Thoracic aorta (tissue), 2 donors: ENCODE data around the gene ZNF513. TPM values are rescaled to one million over a fixed set of nuclear protein-coding genes. Genes with fewer than 3 reads are reported as not detected.

Experiments
- ATAC-seq: fragments of 150-250 bp; one replicate; pipeline ENCODE4 v1.8.0; 2017; ENCODE audit warnings: low read depth; ENCODE audit not compliant: insufficient number of reproducible peaks, low FRiP score
- DNase-seq: peaks from one replicate; pipeline ENCODE4 v3.0.0-alpha.2; 2020; ENCODE audit warnings: low spot score
- H3K27ac ChIP-seq, 2 donors: fragments of 200-600 bp; sonication (generic); 1 replicate in 1 of 2; 2 replicates in 1 of 2; pipeline ENCODE4 v1.5.1; 2016; ENCODE audit warnings: mild to moderate bottlenecking in 2 of 2, moderate library complexity in 2 of 2
- H3K27me3 ChIP-seq: fragments of 200-600 bp; sonication (generic); replicated peaks from 2 replicates; pipeline ENCODE4 v1.6.0; 2016; ENCODE audit warnings: mild to moderate bottlenecking; ENCODE audit not compliant: insufficient read depth
- H3K36me3 ChIP-seq: fragments of 200-600 bp; sonication (generic); one replicate; pipeline ENCODE4 v1.5.1; 2016
- H3K4me1 ChIP-seq, 2 donors: fragments of 200-600 bp; sonication (generic); 1 replicate in 1 of 2; 2 replicates in 1 of 2; pipeline versions ENCODE4 v1.5.1 to v1.6.0; 2016; ENCODE audit warnings: low read depth in 2 of 2, mild to moderate bottlenecking in 1 of 2; ENCODE audit not compliant: control insufficient read depth in 1 of 2
- H3K4me3 ChIP-seq: fragments of 200-600 bp; sonication (generic); 2 replicates; pipeline ENCODE4 v1.5.1; 2016; ENCODE audit warnings: mild to moderate bottlenecking
- H3K9me3 ChIP-seq: fragments of 200-600 bp; sonication (generic); 2 replicates; pipeline ENCODE4 v1.5.1; 2016
- total RNA-seq, 2 donors: library from RNA; depleted of rRNA; stranded (reverse); fragments of >200 nt; gene quantifications; one replicate each; pipeline versions ENCODE4 v1.1.0 to v1.2.3, GENCODE V29; 2016
- TF ChIP-seq, protein P1 (sequence below): fragments of 200-600 bp; sonication (generic); IDR thresholded peaks from one replicate; pipeline ENCODE4 v1.5.1; 2019; ENCODE audit warnings: antibody characterized with exemption

The ZNF513 gene
- total RNA-seq, 2 donors from 2014 or later = 10.7 to 10.9 TPM

- H3K4me1 ChIP-seq = peaks cover 11 to 15% of the 10 kb centered on the region in 2 donors
- ATAC-seq (no peak), DNase-seq (no peak)
- peak overlapping the region; percentile 72 for H3K4me3 ChIP-seq
- no peaks in the 10 kb centered on the region for H3K9me3 ChIP-seq
- peaks cover 48% of the 10 kb centered on the region for H3K36me3 ChIP-seq
- TF ChIP-seq, protein P1, sequence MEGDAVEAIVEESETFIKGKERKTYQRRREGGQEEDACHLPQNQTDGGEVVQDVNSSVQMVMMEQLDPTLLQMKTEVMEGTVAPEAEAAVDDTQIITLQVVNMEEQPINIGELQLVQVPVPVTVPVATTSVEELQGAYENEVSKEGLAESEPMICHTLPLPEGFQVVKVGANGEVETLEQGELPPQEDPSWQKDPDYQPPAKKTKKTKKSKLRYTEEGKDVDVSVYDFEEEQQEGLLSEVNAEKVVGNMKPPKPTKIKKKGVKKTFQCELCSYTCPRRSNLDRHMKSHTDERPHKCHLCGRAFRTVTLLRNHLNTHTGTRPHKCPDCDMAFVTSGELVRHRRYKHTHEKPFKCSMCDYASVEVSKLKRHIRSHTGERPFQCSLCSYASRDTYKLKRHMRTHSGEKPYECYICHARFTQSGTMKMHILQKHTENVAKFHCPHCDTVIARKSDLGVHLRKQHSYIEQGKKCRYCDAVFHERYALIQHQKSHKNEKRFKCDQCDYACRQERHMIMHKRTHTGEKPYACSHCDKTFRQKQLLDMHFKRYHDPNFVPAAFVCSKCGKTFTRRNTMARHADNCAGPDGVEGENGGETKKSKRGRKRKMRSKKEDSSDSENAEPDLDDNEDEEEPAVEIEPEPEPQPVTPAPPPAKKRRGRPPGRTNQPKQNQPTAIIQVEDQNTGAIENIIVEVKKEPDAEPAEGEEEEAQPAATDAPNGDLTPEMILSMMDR = no peak
- H3K27ac ChIP-seq = peak overlapping the region; percentile 77 to 90
- H3K27me3 ChIP-seq = no peaks in the 10 kb centered on the region
These were observed 1.1 kb downstream of the ZNF513 start for GRCh38 chr2:27379383-27379835.

DNA sequence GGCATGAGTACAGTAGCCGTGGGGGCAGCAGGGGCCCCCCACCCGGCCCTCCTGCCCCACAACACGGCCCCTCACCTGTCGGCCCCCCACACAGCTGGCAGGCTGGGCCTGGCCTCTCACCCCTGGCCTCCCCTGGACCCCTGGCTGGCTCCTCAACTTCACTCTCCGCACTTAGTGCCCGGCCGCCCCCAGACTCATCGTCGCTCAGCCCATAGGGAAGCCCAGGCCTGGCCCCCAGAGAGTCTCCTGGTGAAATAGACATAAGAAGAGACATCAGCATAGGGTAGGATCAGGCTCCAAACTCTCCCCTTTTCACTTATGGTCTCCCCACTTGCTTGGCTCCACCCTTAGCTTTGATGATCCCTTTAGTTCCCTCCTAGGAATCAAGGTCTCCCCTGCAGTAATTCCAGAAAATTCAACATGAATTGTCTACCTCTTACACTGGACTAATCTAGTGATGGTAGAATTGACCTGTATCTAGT, 1.7 kb downstream of the ZNF513 start:
- TF ChIP-seq, protein P1 = no peak
- no peak overlapping the region for H3K27ac ChIP-seq
- peaks cover 48% of the 10 kb centered on the region for H3K36me3 ChIP-seq
- H3K4me3 ChIP-seq = no peak overlapping the region
- H3K4me1 ChIP-seq = peaks cover 11 to 15% of the 10 kb centered on the region in 2 donors
- H3K9me3 ChIP-seq = no peaks in the 10 kb centered on the region
- DNase-seq = no peak
- H3K27me3 ChIP-seq = no peaks in the 10 kb centered on the region
- ATAC-seq = no peak

- no peaks in the 10 kb centered on the region for H3K27me3 ChIP-seq
- ATAC-seq (no peak), DNase-seq (no peak)
- H3K4me3 ChIP-seq = no peak overlapping the region
- peaks cover 48% of the 10 kb centered on the region for H3K36me3 ChIP-seq
- peaks cover 11 to 15% of the 10 kb centered on the region in 2 donors for H3K4me1 ChIP-seq
- H3K9me3 ChIP-seq = no peaks in the 10 kb centered on the region
- no peak overlapping the region for H3K27ac ChIP-seq
- TF ChIP-seq, protein P1 = no peak
These were observed 2.3 kb downstream of the ZNF513 start for GRCh38 chr2:27378096-27378808.

DNA sequence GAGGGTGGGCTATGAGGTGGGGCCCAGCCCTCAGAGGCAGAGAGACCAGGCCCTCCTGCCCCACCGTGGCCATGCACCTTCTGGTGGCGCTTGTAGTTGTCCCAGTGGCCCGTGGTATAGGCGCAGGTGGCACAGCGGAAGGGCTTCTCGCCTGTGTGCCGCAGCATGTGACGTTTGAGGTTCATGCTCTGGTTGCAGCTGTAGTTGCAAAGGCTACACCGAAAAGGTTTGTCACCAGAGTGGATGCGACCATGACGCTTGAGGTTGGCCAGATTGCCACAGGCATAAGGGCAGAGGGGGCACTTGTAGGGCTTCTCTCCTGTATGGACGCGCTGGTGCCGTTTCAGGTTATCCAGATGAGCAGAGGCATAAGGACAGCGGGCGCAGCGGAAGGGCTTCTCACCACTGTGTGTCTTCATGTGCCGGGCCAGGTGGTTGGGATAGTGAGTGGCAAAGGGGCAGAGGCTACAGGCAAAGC, 2.9 kb downstream of the ZNF513 start:
- peaks cover 48% of the 10 kb centered on the region for H3K36me3 ChIP-seq
- H3K4me1 ChIP-seq = peaks cover 11 to 15% of the 10 kb centered on the region in 2 donors
- H3K27me3 ChIP-seq = no peaks in the 10 kb centered on the region
- H3K4me3 ChIP-seq = no peak overlapping the region
- ATAC-seq = no peak
- no peak overlapping the region for H3K27ac ChIP-seq
- no peaks in the 10 kb centered on the region for H3K9me3 ChIP-seq
- DNase-seq = no peak
- TF ChIP-seq, protein P1 = no peak

DNA sequence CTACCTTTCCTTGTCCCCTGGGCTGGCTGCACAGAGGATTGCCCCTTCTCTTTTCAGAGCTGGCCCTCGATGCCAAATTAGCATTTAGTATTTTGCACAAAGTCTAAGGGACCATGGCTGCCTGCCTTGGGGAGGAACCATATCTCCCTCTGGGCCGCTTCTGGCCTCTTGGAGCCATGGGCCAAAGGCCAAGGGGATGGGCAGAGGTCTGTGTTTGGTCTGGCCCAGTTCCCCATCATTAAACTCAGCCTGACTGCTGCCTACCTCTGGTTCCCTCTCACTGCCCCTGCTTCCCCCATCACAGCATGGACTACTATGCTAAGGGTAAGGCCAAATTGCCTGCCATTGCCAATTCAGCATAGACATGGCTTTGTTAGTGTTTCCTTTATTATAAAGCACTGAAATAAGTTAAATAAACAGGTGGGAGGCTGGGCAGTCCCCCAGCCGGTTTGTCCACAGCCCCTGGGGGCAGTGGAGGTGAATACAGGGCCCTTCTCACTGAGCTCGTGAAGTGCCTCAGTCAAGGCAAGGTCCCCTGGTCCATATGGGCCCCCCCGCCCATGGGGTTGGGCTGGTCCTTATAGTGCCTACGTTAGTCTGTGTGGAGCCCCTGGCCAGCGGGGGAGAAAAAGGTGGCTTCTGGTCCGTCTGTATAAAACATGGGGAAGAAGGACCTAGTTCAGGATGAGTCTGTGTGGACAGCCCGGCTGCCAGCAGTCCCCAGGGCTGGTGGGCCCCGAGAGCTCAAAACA, 3.5 kb downstream of the ZNF513 start:
- no peak overlapping the region for H3K27ac ChIP-seq
- H3K36me3 ChIP-seq = peaks cover 48% of the 10 kb centered on the region
- ATAC-seq (no peak), DNase-seq (no peak)
- H3K4me3 ChIP-seq = no peak overlapping the region
- TF ChIP-seq, protein P1 = no peak
- H3K27me3 ChIP-seq = no peaks in the 10 kb centered on the region
- peaks cover 14 to 18% of the 10 kb centered on the region in 2 donors for H3K4me1 ChIP-seq
- no peaks in the 10 kb centered on the region for H3K9me3 ChIP-seq
